Left forelimb (tissue), 1 donor: ENCODE measurements around the gene NINJ2.

Experiments
- DNase-seq: peaks from one replicate; pipeline ENCODE4 v3.0.0-alpha.2; 2018; ENCODE audit warnings: low spot score

The NINJ2 gene

DNA sequence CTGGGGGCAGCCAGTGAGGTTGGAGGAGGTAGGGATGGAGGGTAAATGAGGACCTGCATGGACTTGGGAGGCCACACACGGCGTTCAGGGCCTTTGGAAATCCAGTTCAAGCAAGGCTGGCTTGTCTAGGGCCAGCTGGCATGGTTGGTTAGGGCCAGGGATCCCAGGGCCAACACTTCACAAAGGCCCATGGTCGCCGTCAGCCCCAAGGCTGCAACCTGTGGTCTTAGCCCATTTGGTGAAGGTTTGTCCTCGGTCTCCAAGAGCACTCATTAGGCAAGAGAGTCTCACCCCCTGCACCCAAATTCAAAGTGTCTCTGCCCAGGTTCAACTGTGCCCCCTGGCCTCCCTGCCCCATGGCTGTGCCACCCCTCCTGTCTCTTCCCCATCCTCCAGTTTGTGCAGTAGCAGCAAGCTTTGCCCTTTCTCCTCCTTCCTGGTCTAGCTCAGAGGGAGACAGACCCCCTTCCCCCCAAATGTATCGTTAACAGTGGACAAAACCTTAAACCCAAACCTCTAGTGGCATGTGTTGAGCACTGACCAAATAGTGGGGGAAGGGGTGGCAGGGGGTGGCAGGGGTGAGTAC lies 94.1 kb downstream of the NINJ2 start:
- no peak for DNase-seq

DNA sequence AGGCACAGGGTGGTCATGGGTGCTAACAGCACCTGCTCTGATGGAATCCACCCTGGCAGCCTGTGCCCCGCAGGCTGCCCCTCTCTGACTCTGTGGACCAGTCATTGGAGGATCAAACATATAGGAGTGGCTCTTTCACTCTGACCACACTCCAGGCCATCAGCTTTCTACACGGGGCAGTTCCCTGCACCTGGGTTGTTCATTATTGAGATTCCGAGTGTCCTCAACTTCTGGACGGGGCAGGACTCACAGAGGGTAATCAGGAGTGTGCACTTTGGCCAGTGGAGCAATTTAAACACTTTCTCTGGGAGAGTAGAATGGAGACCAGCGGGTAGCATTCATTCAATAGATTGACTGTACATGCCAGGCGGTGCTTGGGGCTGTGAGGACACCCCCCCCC lies 94.8 kb downstream of the NINJ2 start:
- DNase-seq: no peak

DNA sequence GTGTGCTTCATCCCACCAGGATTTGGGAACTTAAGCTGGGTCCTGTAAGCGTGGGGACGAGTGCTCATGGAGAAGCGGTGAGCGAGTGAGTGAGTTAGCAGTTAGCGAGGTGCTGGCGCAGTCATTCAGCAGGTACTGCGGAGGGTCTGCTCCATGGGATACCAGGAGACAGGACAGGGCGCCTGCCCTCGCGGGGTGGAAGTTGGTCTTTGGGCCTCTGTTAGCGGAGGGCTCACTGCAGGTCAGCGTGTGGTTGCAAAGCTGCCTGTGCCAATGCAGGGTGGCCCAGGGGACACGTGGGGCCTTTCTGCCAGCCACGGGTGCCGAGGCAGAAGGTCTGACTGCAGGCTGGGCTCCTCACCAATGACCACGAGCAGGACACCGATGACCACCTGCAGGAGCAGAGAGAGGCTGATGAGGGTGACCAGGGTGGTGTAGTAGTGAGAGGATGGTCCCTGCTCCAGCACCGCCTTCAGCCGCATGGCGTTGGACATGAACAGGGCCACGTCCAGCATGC lies 97.6 kb downstream of the NINJ2 start:
- DNase-seq: no peak

DNA sequence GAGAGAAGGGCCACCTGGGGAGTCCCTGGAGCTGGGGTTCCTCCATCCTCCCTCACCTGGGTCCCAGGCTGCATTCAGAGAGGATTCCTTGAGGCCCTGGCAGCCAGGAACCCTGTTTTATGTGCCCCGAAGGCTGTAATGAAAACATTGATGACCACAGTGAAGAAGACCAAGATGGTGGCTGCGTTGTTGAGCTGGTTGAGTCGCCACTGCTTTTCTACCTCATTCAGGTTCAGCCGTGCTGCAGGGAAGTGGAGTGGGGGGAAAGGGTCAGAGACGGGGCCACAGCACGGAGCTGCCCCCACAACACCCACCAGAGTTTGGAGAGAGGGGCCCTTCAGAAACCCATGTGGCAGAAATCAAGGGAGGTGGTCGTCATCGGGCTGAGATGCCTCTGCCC lies 98.1 kb downstream of the NINJ2 start:
- no peak for DNase-seq

DNA sequence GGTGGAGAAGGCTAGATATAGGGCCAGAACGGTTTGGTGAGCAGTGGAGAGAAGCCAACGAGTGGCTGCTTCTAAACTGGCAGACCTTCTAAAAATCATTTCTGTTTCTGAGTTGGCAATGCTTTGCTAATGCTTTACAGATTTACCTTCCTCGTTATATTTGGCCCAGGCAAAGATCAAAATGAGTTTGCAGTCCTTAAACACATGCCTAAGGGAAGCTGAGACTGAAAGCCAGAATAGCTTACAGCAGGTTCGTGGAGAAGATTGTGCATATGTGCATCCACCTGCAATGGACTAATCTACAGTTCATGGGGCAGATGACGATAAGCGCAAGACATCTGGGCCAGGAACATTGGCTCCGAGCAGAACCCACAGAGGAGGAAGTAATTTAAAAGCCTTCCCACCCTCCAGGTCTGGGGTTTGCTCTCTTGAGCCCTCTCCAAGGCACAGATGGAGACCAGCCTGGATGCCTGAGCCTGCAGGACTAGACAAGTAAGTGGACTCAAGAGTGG lies 99.4 kb downstream of the NINJ2 start:
- no peak for DNase-seq

DNA sequence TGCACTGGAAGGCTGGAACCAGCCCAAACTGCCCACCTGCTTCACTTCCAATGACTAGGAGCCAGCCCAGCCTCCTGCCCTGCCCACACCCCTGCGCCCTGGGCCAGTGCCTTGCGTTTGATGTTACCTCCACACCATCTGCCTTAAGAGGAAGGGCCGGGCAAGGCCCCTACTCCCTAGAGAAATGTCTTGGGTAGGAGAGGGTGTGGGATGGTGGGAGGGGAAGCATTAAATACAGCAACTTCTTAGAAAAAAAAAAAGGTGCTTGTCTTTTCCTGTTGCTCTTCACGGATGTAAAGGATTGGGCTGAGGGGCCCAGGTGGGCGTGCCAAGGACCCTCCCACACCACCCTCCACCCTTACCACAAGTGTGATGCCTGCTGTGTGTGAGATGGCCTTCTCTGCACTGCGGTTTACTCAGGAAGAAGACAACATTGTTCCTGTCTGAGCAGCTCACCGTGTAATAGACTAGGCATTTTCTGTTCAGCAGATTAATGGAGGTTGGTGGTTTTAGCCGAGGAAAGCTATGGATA lies 99.9 kb downstream of the NINJ2 start:
- DNase-seq: no peak

DNA sequence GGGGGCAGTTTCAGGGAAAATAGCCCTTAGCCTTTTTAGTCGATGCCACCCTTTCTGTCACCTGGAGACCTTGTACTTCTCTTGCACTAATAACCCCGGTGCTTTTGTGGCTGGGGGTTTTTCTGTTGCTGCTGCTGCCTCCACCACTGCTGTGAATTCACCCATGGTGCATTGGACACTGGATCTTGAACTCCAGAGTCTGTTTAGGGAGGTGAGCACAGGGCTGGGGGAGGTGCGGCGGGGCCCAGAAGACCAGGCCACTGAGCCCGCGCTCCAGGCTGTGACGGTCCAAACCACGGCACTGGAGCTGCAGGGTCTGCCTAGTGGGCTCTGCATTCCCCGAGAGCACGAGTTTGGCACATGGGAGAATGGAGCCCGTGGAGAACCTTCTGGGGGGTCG lies 100.6 kb downstream of the NINJ2 start:
- no peak for DNase-seq

DNA sequence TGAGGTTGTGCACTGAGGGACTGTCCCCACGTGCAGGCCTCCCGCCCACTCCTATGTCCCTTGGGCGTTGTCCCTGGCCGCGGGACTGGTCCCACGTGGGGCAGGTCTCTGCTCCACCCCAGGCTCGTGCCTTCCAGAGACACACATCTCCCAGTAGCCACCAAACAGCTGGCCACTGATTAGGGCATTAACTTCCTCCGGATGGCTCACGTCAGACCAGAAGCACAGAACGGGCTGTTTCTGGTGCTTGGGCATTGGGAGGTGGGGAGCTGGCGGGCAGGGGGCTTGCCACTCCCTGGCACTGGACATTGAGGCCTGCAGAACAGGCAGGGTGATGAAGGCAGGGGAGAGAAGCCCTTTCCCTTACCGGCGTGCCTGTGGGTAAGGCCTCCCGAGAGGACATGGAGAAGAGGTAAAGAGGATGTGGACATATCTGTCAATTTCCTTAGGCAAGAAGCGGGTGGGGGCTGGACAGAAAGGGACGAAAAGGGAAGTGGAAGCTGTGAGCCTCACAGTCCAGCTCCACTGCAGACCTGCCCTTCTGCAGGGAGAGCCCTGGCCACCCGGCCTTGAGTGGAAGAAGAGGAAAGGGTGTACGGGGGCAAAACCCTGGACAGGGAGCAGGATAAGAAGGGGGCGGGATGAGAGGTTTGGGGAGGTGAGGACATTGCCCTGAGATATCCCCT lies 101.2 kb downstream of the NINJ2 start:
- no peak for DNase-seq

DNA sequence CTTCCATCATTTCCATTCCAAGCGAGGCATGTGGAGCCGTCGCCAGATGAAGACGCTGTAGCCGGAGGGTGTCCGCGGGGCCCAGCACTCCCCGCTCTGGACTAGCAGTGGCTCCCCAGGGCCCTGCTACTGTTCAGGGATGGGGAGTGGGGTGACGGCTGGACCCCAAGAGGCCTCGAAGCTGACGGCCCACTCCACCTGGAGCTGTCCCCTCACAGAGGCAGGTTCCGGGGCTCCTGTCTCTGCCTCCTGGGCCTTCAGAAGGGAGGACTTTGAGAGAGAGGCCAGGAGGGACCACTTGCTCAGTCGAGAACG lies 101.9 kb downstream of the NINJ2 start:
- no peak for DNase-seq

DNA sequence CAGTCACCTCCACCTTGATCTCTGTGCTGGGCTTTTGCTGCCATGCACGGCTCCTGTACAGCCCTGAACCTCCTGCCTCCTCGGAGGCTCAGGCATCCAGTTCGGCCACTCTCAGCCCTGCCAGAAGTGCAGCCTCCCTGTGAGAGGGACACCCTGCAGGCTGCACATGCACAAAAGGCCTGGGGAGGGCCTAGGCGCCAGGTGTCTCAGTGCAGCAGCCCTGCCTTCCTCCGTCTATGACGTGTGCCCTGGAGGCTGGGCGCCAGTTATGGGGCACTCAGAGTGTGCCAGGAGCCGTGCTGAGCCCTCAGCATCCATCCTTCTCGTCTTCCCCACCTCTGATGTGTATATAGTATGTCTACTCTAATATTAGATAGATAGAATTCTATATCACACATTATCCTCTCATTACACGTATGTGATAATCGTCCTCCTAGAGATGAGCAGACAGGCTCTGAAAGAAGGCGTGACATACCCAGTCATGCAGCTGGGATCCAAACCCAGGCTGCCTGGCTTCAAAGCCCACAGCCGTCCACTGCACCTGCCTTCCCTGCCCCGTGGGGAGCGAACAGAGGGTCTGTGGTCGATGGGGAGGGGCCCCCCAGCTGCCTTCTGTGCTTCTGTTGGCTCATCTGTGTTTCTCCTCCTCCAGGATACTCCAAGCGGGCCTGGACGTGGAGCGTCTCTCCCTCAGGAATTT lies 102.4 kb downstream of the NINJ2 start:
- DNase-seq: no peak

DNA sequence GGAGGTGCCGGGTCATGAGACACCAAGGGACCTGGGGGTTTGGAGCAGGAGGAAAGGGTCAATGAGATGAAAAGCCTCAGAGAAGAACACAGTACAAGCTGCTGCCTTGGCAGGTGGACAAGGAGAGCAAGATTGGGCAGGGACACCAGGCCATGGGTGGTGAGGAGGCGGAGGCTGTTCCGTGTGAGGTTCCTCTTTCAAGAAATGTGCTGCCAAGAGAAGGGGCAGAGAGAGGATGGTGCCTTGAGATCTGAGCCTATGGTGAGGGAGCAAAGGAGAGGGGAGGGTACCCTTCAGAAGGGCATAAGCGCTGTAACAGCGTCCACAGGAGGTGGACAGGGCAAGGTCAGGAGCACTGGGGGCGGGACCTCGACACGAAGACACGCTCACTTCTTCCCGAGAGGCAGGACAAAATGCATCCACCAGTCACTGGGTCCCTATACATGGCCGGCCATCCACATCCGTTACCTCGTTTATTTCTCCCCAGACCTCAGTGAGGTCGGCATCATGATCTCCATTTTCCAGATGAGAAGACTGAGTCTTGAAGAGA lies 103.3 kb downstream of the NINJ2 start:
- no peak for DNase-seq

DNA sequence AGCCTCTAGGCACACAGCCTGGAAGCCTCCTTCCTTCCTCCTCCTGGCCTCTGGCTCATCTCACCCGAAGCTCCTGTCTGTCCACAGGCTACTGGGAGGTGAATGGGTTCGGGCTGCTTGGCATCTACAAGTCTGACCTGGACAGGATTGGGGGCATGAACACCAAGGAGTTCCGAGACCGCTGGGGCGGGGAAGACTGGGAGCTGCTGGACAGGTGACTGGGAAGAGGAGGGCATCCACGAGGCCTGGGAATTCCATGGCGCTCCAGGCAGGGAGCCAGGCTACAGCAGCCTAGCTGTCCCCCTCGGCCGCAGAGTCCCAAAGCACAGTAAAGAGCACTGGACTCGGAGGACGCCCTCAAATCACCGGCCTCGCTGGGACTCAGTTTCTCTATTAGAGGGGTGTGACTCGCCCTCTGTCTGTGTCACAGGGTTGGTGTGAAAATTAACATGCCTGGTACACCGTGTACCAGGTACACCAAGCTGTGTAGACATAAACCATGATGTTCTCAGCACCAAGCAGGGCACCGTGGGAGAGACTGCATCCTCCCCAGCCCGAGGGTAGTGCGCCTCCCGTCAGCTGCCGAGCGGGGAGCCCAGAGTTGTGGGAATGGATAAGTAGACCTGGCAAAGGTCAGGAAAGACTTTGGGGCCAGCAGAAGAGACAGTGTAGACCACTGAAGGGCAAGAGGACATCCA lies 103.9 kb downstream of the NINJ2 start:
- DNase-seq: no peak

DNA sequence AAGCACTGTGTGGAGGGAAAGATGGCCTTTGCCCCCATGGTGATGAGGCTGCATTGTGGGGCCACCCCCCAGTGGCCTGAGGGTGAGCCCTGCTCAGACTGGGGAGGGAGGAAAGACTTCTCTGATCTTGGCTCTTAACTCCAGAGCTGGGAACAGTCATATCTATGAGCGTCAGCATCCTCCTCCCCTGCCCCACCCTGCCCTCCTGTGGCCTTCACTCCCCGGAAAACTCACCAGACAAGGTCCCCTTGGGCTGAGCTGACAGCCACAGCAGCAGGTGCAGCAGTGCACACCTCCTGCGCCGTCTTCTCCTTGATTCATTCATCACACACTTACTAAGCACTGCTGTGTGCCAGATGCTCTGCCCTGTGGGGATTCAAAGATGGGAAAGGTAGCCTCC lies 104.7 kb downstream of the NINJ2 start:
- no peak for DNase-seq

DNA sequence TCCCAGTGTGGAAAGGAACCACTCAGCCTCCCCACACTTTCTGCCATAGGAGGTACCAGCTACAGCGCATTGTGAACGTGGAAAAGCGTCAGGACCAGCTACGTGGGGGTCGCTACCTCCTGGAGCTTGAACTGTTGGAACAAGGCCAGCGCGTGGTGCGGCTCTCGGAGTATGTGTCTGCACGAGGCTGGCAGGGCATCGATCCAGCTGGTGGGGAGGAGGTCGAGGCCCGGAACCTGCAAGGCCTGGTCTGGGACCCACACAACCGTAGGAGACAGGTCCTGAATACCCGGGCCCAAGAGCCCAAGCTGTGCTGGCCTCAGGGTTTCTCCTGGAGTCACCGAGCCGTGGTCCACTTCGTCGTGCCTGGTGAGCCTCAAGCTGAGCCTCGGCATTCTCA lies 106.7 kb downstream of the NINJ2 start:
- DNase-seq: no peak

DNA sequence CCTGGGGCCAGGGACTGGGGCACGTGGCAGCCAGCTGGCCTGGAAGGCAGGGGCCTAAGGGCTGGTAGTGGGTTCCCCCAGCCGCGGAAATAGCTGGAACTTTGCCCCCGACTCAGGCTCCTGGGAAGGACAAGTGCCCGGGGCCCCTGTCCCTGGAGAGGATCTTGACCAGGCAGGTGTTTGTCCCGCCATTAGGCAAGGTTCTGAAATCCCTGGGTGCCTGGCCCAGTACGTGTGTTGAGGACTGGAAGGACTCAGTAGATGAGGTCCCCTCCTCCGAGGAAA lies 109.3 kb downstream of the NINJ2 start:
- no peak for DNase-seq

DNA sequence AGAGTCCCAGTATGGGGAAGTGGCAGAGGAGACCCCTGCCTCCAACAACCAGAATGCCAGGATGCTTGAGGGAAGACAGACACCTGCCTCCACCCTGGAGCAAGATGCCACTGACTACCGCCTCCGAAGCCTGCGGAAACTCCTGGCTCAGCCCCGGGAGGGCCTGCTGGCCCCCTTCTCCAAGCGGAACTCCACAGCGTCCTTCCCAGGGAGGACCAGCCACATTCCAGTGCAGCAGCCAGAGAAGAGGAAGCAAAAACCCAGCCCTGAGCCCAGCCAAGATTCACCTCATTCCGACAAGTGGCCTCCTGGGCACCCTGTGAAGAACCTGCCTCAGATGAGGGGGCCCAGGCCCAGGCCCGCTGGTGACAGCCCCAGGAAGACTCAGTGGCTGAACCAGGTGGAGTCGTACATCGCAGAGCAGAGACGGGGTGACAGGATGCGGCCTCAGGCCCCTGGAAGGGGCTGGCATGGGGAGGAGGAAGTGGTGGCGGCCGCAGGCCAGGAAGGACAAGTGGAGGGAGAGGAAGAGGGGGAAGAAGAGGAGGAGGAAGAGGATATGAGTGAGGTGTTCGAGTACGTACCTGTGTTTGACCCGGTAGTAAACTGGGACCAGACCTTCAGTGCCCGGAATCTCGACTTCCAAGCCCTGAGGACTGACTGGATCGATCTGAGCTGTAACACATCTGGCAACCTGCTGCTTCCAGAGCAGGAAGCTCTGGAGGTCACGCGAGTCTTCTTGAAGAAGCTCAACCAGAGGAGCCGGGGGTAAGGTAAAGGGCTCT lies 109.8 kb downstream of the NINJ2 start:
- DNase-seq: no peak

DNA sequence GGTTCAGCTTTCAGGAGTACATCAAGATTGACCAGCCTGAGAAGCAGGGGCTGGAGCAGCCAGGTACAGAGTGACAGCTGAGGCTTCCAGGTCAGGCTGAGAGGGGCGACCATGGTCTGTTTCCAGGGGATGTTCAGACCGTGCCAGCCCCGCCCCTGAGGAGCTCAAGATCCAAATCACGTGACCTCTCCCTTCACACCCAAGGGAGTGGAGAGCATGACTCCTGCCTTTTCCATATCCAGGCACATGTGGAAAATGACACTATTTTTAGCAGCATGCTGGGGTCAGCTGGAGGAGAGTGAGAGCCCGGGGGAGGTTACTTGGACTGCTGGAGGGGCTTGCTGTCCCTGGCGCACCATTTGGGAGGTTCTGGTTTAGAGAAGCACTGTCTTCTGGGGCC lies 110.8 kb downstream of the NINJ2 start:
- no peak for DNase-seq

DNA sequence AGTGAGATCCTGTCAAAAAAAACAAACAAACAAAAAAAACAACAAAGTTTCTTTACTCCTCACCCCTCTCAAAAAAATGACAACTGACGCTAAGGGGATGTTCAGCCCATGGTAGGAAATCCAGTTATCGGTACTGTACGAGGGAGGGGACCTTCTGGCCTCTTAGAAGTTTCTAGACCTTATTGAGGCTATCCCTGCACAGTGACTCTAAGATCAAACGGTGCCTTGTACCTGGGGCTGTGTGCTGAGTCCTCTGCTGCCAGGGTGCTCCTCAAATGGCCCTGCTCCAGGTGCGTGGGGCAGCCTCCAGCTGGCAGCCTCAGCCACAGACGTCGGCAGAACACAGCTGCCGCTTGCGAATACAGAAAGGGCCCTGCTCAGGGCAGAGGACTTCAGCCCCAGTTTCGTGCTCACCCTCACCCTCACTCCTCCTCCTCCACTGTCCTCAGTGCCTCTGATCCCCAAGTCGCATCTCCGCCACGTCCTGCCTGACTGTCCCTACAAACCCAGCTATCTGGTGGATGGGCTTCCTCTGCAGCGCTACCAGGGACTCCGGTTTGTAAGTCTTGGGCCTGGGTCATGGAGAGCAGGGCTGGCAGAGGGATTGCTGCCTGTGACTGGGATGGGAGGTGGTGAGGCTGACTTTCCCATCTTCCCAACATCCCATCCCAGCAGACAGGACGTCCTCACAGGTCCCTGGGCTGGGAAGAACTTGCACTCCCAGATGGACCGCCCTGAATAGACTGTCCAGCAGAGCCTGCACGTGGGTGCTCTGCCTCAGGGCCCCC lies 112.6 kb downstream of the NINJ2 start:
- DNase-seq: no peak

DNA sequence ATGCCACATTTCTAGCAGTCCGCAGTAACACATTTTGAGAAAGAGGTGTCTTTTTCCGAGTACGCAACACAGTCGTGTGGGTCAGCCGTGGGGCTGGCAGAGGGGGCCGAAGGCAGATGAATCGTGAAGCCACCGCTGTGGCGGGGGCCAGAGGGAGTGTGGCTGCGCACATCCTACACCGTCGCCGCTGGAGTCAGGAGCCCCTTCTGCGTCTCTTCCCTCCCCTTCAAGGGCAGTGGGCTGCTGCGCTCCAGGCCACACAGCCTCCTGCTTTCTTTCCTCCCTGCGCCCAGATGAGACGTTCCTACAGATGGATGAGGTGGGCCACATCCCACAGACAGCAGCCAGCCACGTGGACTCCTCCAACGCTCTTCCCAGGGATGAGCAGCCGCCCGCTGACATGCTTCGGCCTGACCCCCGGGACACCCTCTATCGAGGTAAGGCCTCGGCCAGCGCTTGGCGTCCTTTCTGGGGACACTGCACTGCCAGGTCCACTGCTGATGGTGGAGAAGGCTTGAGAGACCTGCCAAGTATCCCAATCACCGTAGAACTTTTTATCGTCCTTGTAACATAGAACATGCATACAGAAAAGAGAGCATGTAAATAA lies 113.7 kb downstream of the NINJ2 start:
- DNase-seq: no peak

DNA sequence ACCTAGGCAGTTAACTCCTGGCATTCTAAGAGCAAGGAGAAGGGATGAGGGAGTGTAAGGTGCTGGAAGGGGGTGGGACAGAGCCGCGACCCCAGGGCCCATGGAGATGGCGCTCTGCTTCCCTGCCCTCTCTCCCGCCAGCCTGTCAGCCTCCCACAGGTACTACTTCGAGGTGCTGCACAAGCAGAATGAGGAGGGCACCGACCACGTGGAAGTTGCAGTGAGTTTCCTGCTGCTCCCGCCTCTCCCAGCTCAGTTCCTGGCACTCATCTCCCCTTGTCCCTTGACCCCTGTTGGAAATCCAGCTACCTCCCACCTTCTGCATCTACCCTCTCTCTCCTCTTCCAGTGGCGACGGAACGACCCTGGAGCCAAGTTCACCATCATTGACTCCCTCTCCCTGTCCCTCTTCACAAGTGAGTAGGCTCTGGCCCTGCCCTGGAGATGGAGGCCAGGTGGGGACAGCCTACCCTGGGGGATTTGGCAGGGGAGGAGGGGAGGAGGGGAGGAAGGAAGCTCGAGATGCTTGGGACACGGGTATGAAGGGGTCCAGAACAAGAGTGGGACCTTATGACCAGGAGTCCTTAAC lies 115.3 kb downstream of the NINJ2 start:
- no peak for DNase-seq
